SH-SY5Y (cell line): ENCODE data around the gene FANCC.

Source experiments
- GATA2 ChIP-seq: IDR thresholded peaks from 2 replicates; pipeline ENCODE4 v1.6.1; 2011; ENCODE audit warnings: mild to moderate bottlenecking, low read depth, low read length
- GATA3 ChIP-seq: IDR thresholded peaks from 2 replicates; pipeline ENCODE4 v1.6.1; 2011; ENCODE audit warnings: low read depth, mild to moderate bottlenecking, low read length, moderate library complexity

FANCC gene

GRCh38 chr9:95204310-95204709 is 113.2 kb downstream of the FANCC start:
- no peak for TF ChIP-seq GATA3
- no peak for TF ChIP-seq GATA2

GRCh38 chr9:95202076-95202681 is 115.3 kb downstream of the FANCC start:
- TF ChIP-seq GATA2, result no peak
- no peak for TF ChIP-seq GATA3

DNA sequence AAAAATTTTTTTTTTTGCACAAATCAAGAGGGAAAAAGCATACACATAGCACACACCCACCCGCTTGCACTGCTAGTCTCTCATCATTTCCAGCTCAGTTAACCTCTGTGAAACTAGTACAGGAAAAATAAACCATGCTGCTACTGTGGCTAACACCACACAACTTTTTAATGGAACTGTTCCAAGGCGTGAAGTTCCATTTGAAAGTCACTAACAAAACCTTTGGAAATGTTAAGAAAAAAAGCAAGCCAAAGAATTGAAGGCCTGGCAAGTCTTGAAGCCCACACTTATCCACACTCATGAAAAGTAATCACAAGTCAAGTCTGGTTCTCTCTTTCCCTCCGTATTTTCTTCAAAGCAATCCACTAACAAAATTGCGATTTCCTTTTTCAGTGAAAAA is 116.3 kb downstream of the FANCC start:
- TF ChIP-seq GATA3 (no peak), GATA2 (no peak)

GRCh38 chr9:95197692-95198271 is 119.7 kb downstream of the FANCC start:
- TF ChIP-seq GATA2, result no peak
- TF ChIP-seq GATA3, result no peak

DNA sequence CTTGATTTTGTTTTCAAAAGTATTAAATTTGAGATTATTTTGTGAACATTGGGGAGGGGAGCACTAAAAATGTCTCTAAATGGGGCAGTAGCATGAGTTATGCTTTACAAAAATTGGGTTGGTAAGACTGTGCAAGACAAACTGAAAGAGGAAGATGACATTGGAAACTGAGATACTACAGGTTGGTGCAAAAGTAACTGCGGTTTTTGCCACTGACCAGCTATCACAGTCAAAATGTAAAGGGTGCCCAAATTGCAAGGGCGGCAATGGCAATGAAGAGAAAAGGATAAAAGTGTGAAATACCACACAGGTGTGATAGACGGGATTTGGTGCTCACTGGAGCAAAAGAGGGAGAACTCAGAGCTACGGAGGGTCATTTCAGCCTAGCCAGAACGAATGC is 124.0 kb downstream of the FANCC start:
- TF ChIP-seq GATA2 (no peak), GATA3 (no peak)

DNA sequence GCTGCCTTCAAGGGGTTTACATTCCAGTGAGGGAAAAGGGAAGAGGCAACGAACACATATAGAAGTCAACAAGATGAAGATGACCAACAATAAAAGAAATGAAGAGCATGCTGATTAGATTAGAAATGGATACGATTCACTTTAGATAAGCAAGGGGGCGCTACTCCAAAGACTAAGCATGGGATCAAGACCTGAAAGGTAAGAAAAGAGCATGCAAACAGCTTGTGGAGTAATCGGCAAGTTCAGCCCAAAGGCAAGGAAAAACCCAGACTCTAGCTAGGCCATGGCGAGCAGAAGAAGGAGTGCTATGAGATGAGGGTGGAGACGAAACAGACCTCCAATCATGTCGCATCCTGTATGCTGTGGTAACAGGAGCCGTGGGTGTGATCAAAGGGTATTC is 124.4 kb downstream of the FANCC start:
- TF ChIP-seq GATA3 (no peak), GATA2 (no peak)

GRCh38 chr9:95192631-95193030 is 124.9 kb downstream of the FANCC start:
- no peak for TF ChIP-seq GATA3
- no peak for TF ChIP-seq GATA2

DNA sequence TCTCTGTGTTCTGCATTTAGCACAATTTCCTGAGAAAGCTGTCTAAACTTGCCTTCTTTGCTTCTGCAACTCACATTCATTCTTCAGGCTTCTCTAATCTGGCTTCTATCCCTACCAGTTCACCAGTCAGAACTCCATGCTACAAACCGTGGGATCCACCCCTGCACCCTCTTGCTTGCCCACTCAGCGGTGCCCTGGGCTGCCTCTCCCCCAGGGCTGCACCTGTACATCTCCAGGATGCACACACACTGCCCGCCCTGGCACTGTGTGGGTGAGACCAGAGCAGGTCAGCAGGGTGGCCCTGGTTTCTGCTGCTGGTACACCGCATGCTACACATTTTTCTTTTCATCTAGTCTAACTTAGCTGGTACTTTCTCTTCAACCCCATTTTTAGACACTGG is 127.1 kb downstream of the FANCC start:
- no peak for TF ChIP-seq GATA3
- no peak for TF ChIP-seq GATA2

DNA sequence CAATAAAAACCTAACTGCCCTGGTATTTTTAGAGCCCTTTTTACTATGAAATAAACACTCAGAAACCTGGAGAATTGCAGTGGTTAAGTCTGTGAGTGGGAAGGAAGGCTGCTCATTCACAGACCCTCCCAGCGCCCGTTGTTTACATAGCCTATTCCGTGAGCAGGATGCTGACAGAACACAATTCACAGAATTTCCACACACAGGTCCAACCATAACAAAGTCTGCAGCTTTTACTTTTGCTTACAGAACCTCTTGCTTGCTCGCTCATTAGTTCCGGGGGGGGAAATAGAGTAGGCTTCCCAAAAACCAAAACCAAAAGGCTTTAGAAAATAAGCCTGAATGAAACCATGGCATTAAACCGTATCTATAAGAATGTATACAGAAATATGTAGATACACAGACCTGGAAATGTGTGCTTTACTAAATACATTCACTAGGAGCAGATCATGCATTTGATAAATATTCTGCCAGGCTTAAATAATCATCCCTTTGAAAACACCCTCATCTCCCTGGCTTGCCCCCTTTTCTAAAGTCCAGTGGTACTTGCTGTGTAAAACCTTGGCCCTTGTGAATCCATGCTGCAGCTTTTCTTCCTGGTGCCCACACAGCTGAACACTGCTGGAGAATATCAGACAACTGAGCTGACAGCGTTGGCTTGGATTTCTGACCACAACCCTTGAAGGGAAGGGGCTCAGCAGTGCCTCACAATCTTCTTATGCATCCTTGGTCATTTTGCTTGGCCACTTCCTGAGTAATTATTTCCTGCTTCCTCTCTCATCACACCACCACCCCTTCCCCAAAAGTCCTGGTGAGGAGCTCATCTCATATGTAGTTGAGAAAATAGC is 128.0 kb downstream of the FANCC start:
- TF ChIP-seq GATA2 (no peak), GATA3 (no peak)

- no peak for TF ChIP-seq GATA2
- TF ChIP-seq GATA3, result no peak
Measured at GRCh38 chr9:95188459-95188858, 129.1 kb downstream of the FANCC start.

GRCh38 chr9:95185956-95186355 is 131.6 kb downstream of the FANCC start:
- TF ChIP-seq GATA3, result no peak
- TF ChIP-seq GATA2, result no peak

- no peak for TF ChIP-seq GATA2
- no peak for TF ChIP-seq GATA3
Measured at GRCh38 chr9:95182854-95183563, 134.5 kb downstream of the FANCC start.

DNA sequence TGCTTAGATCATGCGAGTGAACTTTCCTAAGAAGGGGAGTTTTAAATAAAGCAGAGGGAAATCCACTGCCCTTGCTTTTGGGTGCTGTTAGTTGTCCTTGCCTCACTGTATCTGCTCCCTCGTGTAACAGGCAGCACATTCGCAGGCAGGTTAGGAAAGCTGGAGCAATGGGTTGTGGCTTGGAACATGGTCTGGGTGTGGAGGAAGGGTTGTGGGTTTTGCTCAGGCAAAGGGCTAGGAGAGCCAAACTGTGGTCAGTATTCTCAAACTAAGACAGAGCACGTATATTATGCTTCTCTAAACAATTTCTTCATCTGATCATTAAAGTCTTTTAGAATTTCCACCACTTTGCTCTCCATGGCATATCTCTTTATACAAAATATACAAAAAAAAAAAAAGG is 135.7 kb downstream of the FANCC start:
- TF ChIP-seq GATA3 (no peak), GATA2 (no peak)

- TF ChIP-seq GATA3 (no peak), GATA2 (no peak)
Measured at GRCh38 chr9:95181226-95181818, 136.2 kb downstream of the FANCC start.
